Measurements from ENCODE around the gene HIPK2.

HIPK2 gene

DNA sequence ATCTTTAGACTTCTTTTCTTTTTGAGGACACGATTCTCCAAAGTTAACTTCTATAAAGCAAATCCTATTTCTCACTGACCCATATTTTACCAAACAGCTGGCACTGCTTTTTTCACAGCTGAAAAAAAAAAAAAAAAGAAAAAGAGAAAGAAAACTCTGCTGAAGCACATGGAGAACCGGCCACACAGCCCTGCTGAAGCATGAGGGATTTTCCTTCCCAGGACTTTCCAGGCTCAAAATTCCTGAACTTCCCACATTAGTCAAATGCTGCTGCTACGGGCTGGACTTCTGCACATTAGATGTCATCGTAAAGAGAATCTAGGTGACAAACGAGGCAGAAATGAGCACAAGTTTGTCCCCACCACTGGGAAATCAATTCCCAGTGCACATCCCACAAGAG is 25.2 kb downstream of the HIPK2 start:
- Histone ChIP-seq H3K9ac (ENCODE audit: low read length in 2 of 2) (no peak overlapping the region), H3K27ac (ENCODE audit: low read length) (no peak overlapping the region), H3K4me1 (ENCODE audit: control insufficient read depth, insufficient read depth, low read length) (peaks cover 4% of the 10 kb centered on the region), H3K27me3 (ENCODE audit: control insufficient read depth in 1 of 2, insufficient read depth in 2 of 2, low read length in 2 of 2) (no peaks in the 10 kb centered on the region), H3K4me3 (ENCODE audit: low read length in 2 of 2) (no peak overlapping the region), H3K9me3 (ENCODE audit: control insufficient read depth in 2 of 2, low read length in 2 of 2) (no peaks in the 10 kb centered on the region), H3K36me3 (ENCODE audit: control insufficient read depth in 2 of 2, insufficient read depth in 2 of 2, low read length in 2 of 2) (no peaks in the 10 kb centered on the region)

DNA sequence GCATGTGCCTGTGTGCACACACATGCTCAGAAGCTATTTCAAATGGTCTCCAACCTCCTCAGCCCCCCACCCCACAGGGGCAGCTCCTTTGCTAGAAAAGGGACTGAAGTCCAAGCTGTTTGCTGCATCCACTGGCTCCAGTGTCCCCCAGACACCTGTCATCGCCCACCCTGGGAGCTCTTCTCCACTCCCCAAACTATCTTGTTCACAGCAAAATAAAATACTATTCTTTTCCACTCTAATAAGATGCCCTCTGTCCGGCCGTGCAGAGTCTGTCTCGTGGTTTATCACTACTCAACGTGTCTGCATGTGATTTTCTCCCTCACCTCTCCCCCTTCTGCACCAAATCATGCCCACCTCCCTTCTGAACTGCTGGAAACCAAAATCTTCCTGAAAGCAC is 25.6 kb downstream of the HIPK2 start:
- Histone ChIP-seq H3K9ac (ENCODE audit: low read length in 2 of 2) (no peak overlapping the region), H3K27ac (ENCODE audit: low read length) (no peak overlapping the region), H3K4me3 (ENCODE audit: low read length in 2 of 2) (no peak overlapping the region), H3K9me3 (ENCODE audit: control insufficient read depth in 2 of 2, low read length in 2 of 2) (no peaks in the 10 kb centered on the region), H3K36me3 (ENCODE audit: control insufficient read depth in 2 of 2, insufficient read depth in 2 of 2, low read length in 2 of 2) (no peaks in the 10 kb centered on the region), H3K4me1 (ENCODE audit: control insufficient read depth, insufficient read depth, low read length) (peaks cover 4% of the 10 kb centered on the region), H3K27me3 (ENCODE audit: control insufficient read depth in 1 of 2, insufficient read depth in 2 of 2, low read length in 2 of 2) (no peaks in the 10 kb centered on the region)

DNA sequence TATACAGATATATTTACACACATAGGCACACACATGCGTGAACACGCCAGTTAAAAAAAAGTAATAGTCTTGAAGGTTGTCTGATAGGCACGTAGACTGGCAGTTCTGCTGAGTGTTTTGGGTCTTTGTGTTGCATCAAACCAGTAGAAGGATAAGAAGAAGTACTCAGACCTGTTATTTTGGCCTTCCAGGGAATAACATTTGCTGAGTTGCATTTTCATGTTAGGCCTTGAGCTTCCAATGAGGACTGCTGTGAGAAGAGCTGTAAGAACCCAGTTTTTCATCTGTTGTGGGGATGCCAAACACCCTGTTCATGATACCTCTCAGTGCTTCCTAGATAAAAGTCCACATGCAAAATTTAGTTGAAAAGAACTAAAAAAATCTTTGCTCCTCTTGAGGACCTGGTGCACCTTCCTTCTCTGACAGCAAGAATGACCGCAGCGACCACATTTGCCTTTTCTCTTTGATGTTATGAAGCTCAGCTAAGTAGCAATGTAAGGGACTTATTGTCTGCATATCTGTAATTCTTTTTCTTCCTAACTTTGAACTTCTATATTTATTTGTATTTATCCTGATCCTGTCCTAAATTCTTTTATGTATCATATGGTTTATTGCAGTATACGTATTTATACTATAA is 27.2 kb downstream of the HIPK2 start:
- Histone ChIP-seq H3K27ac (ENCODE audit: low read length) (no peak overlapping the region), H3K4me1 (ENCODE audit: control insufficient read depth, insufficient read depth, low read length) (peaks cover 14% of the 10 kb centered on the region), H3K36me3 (ENCODE audit: control insufficient read depth in 2 of 2, insufficient read depth in 2 of 2, low read length in 2 of 2) (no peaks in the 10 kb centered on the region), H3K4me3 (ENCODE audit: low read length in 2 of 2) (no peak overlapping the region), H3K9me3 (ENCODE audit: control insufficient read depth in 2 of 2, low read length in 2 of 2) (no peaks in the 10 kb centered on the region), H3K27me3 (ENCODE audit: control insufficient read depth in 1 of 2, insufficient read depth in 2 of 2, low read length in 2 of 2) (no peaks in the 10 kb centered on the region), H3K9ac (ENCODE audit: low read length in 2 of 2) (no peak overlapping the region)

DNA sequence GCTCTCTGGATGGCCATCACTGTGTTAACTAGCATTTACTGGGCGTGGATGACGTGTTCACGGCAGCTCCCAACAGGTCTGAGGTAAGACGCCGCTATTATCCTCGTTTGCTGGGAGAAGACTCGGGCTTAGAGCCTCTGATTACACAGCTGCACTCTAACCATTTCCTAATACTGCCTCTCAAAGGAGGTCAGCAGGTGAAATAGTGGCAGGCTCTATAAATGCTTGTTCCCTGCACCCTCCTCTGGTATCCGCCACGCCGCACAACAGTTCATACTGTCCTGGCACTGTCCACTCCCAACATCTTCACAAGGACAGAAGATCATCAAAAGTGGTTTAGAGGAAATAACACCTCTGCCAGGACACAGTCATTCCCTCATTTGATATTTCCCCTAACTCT is 28.3 kb downstream of the HIPK2 start:
- peaks cover 20% of the 10 kb centered on the region for H3K4me1 ChIP-seq (ENCODE audit: control insufficient read depth, insufficient read depth, low read length)
- no peaks in the 10 kb centered on the region for H3K36me3 ChIP-seq (ENCODE audit: control insufficient read depth in 2 of 2, insufficient read depth in 2 of 2, low read length in 2 of 2)
- no peaks in the 10 kb centered on the region for H3K9me3 ChIP-seq (ENCODE audit: control insufficient read depth in 2 of 2, low read length in 2 of 2)
- no peak overlapping the region for H3K4me3 ChIP-seq (ENCODE audit: low read length in 2 of 2)
- no peak overlapping the region for H3K27ac ChIP-seq (ENCODE audit: low read length)
- no peak overlapping the region for H3K9ac ChIP-seq (ENCODE audit: low read length in 2 of 2)
- H3K27me3 ChIP-seq (ENCODE audit: control insufficient read depth in 1 of 2, insufficient read depth in 2 of 2, low read length in 2 of 2): no peaks in the 10 kb centered on the region

DNA sequence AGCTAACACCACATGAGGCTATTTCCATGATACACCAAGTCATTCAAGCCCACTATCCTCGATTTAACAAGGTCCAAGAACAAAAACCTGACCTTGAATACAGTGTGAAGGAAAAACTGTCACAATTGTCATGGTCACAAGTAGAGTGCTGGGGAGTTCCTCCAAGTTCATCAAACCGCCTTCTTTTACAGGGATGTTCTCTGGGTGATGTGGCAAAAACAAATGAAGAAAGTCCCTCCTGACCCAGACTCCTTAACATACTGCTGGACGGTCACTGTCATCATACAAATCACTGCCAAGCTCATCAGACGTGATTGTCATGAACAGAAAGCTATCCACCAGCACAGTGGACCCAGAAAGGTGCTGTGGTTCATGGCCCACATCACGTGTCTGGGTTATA is 28.9 kb downstream of the HIPK2 start:
- Histone ChIP-seq H3K4me3 (ENCODE audit: low read length in 2 of 2) (no peak overlapping the region), H3K27ac (ENCODE audit: low read length) (no peak overlapping the region), H3K9me3 (ENCODE audit: control insufficient read depth in 2 of 2, low read length in 2 of 2) (no peaks in the 10 kb centered on the region), H3K4me1 (ENCODE audit: control insufficient read depth, insufficient read depth, low read length) (peaks cover 20% of the 10 kb centered on the region), H3K9ac (ENCODE audit: low read length in 2 of 2) (no peak overlapping the region), H3K36me3 (ENCODE audit: control insufficient read depth in 2 of 2, insufficient read depth in 2 of 2, low read length in 2 of 2) (no peaks in the 10 kb centered on the region), H3K27me3 (ENCODE audit: control insufficient read depth in 1 of 2, insufficient read depth in 2 of 2, low read length in 2 of 2) (no peaks in the 10 kb centered on the region)

DNA sequence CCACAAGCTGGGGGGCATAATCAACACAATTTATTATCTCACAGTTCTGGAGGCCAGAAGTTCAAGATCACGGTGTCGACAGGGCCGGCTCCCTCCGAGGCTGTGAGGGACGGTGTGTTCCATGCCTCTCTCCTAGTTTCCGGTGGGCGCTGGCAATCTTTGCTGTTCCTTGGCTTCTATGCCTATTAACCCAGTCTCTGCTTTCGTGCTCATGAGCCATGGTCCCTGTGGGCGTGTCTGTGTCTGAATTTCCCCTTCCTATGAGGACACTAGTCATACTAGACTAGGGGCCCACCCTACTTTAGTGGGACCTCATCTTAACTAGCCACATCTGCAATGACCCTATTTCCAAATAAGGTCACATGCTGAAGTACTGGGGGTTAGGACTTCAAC is 29.4 kb downstream of the HIPK2 start:
- peaks cover 20% of the 10 kb centered on the region for H3K4me1 ChIP-seq (ENCODE audit: control insufficient read depth, insufficient read depth, low read length)
- no peak overlapping the region for H3K4me3 ChIP-seq (ENCODE audit: low read length in 2 of 2)
- no peaks in the 10 kb centered on the region for H3K36me3 ChIP-seq (ENCODE audit: control insufficient read depth in 2 of 2, insufficient read depth in 2 of 2, low read length in 2 of 2)
- no peak overlapping the region for H3K9ac ChIP-seq (ENCODE audit: low read length in 2 of 2)
- no peaks in the 10 kb centered on the region for H3K9me3 ChIP-seq (ENCODE audit: control insufficient read depth in 2 of 2, low read length in 2 of 2)
- no peak overlapping the region for H3K27ac ChIP-seq (ENCODE audit: low read length)
- no peaks in the 10 kb centered on the region for H3K27me3 ChIP-seq (ENCODE audit: control insufficient read depth in 1 of 2, insufficient read depth in 2 of 2, low read length in 2 of 2)

DNA sequence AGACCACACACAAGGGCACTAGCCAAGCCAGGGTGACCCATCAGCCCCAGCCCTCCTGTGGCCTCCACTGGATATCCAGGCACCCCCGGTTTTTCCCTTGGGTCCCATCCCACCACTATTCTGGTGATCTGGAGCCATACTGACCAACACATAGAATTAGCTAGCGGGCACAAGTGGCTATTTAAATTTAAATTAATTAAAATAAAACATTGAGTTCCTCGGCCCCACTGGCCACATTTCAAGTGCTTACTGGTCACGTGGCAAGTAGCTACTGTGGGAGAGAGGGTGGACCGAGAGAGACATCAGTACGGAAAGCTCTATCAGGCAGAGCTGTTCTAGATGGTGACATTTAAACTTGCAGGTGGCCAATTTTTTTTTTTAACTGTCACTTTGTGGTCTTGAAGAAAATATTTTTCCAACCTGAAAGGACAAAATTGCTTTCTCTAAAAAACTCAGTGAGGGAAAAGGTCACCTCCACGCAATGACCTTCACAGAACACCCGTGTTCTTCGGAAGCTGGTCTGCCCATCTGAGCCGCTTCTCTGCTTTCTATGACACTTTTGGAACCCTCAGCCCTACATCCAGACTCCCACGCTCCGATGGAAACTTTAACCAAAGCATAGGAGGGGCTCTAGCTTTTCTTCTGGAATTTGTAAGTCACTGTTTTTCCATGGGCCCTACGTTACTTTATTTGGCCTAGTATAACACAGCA is 30.0 kb downstream of the HIPK2 start:
- no peak overlapping the region for H3K4me3 ChIP-seq (ENCODE audit: low read length in 2 of 2)
- H3K4me1 ChIP-seq (ENCODE audit: control insufficient read depth, insufficient read depth, low read length): peaks cover 20% of the 10 kb centered on the region
- H3K27me3 ChIP-seq (ENCODE audit: control insufficient read depth in 1 of 2, insufficient read depth in 2 of 2, low read length in 2 of 2): no peaks in the 10 kb centered on the region
- no peaks in the 10 kb centered on the region for H3K9me3 ChIP-seq (ENCODE audit: control insufficient read depth in 2 of 2, low read length in 2 of 2)
- H3K36me3 ChIP-seq (ENCODE audit: control insufficient read depth in 2 of 2, insufficient read depth in 2 of 2, low read length in 2 of 2): no peaks in the 10 kb centered on the region
- no peak overlapping the region for H3K27ac ChIP-seq (ENCODE audit: low read length)
- no peak overlapping the region for H3K9ac ChIP-seq (ENCODE audit: low read length in 2 of 2)

DNA sequence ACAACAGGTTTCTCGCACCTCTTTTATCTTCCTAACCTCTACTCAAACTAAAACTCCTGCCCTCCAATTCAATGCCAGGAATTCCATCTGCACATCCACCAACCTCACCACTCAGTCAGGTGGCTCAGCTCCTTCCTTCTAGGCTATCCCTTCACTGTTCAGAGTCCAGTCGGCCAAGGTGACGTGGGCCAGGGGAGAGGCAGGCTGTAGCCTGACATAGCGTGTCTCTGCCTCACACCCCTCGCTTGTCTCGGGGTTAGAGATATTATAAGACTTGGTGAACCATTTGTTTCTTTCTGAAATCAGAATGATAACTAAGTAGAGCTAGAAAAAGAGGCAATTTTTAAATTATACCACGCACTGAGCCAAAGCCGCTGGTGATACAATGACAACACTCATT is 31.1 kb downstream of the HIPK2 start:
- no peak overlapping the region for H3K4me3 ChIP-seq (ENCODE audit: low read length in 2 of 2)
- H3K27ac ChIP-seq (ENCODE audit: low read length): no peak overlapping the region
- no peaks in the 10 kb centered on the region for H3K27me3 ChIP-seq (ENCODE audit: control insufficient read depth in 1 of 2, insufficient read depth in 2 of 2, low read length in 2 of 2)
- H3K9me3 ChIP-seq (ENCODE audit: control insufficient read depth in 2 of 2, low read length in 2 of 2): no peaks in the 10 kb centered on the region
- peaks cover 21% of the 10 kb centered on the region for H3K4me1 ChIP-seq (ENCODE audit: control insufficient read depth, insufficient read depth, low read length)
- no peak overlapping the region for H3K9ac ChIP-seq (ENCODE audit: low read length in 2 of 2)
- H3K36me3 ChIP-seq (ENCODE audit: control insufficient read depth in 2 of 2, insufficient read depth in 2 of 2, low read length in 2 of 2): no peaks in the 10 kb centered on the region

DNA sequence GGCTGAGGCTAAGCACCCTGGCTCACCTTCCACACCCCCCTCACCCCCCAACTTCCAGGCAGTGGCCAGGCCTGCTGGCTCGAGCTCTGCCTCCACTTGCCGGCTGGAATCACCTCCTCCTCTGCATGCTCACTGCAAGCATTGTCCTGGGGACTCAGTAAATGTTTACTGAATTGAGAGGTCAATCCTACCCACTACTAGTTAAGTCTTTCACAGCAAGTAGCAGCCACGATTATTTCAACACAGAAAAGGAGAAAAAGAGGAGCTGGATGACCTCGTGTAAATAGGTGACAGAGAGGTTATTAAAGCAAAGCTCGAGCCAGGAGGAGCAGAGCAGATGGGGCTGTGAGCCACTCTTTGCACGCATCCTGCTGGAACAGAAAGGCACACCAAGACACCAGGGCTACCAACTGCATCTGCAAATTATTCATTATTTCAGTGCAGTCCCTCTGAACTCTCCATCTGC is 32.1 kb downstream of the HIPK2 start:
- Histone ChIP-seq H3K4me3 (ENCODE audit: low read length in 2 of 2) (no peak overlapping the region), H3K27me3 (ENCODE audit: control insufficient read depth in 1 of 2, insufficient read depth in 2 of 2, low read length in 2 of 2) (no peaks in the 10 kb centered on the region), H3K9ac (ENCODE audit: low read length in 2 of 2) (no peak overlapping the region), H3K4me1 (ENCODE audit: control insufficient read depth, insufficient read depth, low read length) (peaks cover 21% of the 10 kb centered on the region), H3K36me3 (ENCODE audit: control insufficient read depth in 2 of 2, insufficient read depth in 2 of 2, low read length in 2 of 2) (no peaks in the 10 kb centered on the region), H3K9me3 (ENCODE audit: control insufficient read depth in 2 of 2, low read length in 2 of 2) (no peaks in the 10 kb centered on the region), H3K27ac (ENCODE audit: low read length) (no peak overlapping the region)

DNA sequence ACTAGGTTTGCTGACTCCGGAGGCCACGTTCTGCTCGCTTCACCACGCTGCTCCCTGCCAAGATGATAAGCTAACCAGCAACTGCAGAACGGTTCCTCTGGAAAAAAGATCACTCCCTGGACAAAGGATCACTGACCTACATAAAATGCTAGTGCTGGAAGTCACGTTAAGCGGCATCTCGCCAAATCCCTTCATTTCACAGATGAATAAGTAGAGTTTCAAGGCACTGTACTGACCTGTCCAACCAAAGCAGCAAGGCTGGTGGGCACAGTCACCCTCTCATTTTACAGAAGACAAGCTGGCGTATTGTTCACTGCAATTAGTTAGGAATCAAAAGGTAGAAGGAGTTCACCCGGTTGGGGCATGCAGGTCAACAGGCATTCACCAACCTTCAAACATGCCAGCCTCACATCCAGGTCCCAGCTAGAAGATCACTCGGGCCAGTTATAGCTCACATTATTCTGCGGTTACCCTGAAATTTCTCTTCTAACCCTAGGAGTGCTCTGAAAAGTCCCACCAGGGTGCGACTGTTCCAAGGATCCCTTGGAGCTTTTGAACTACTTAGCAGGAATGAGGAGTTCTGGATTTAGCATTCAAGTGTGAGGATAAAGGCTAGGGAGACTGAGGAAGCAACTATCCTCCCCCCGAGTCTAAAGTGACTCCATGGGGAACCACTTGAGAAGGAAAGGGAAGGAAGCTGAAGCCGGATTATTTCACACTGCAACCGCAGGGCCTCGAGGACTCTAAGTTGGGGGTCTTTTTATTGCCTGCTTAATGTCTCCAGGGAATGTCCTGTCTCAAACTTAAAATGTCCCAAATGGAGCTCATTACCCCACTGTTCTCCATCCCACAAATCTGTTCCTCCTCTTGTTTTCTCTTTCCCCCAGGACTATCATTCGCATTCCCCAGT is 32.8 kb downstream of the HIPK2 start:
- H3K4me3 ChIP-seq (ENCODE audit: low read length in 2 of 2): no peak overlapping the region
- H3K9ac ChIP-seq (ENCODE audit: low read length in 2 of 2): no peak overlapping the region
- no peaks in the 10 kb centered on the region for H3K36me3 ChIP-seq (ENCODE audit: control insufficient read depth in 2 of 2, insufficient read depth in 2 of 2, low read length in 2 of 2)
- no peaks in the 10 kb centered on the region for H3K9me3 ChIP-seq (ENCODE audit: control insufficient read depth in 2 of 2, low read length in 2 of 2)
- H3K27me3 ChIP-seq (ENCODE audit: control insufficient read depth in 1 of 2, insufficient read depth in 2 of 2, low read length in 2 of 2): no peaks in the 10 kb centered on the region
- H3K27ac ChIP-seq (ENCODE audit: low read length): no peak overlapping the region
- H3K4me1 ChIP-seq (ENCODE audit: control insufficient read depth, insufficient read depth, low read length): peaks cover 28% of the 10 kb centered on the region

All from stomach smooth muscle (tissue), 2 donors.